Measurements from ENCODE around the gene MAPK11.

MAPK11 gene

GRCh38 chr22:50250555-50251476 is 19.4 kb downstream of the MAPK11 start, which contains the start of gene HDAC10:
TSS of gene HDAC10 (minus strand) at chr22:50251265. CDS start at chr22:50251032, 233 bp downstream.
- peak; percentile 22 to 55 for DNase-seq (ENCODE audit: low read depth in 2 of 2, low spot score in 1 of 2)

GRCh38 chr22:50250249-50250554 is 20.0 kb downstream of the MAPK11 start:
- no peak for DNase-seq (ENCODE audit: low read depth in 2 of 2, low spot score in 1 of 2)

GRCh38 chr22:50249341-50250248 is 20.6 kb downstream of the MAPK11 start:
- no peak for DNase-seq (ENCODE audit: low read depth in 2 of 2, low spot score in 1 of 2)

- no peak for DNase-seq (ENCODE audit: low read depth in 2 of 2, low spot score in 1 of 2)
Measured at GRCh38 chr22:50248196-50249081, 21.7 kb downstream of the MAPK11 start.

- DNase-seq (ENCODE audit: low read depth in 2 of 2, low spot score in 1 of 2), result no peak
Measured at GRCh38 chr22:50247748-50248147, 22.4 kb downstream of the MAPK11 start.

- no peak for DNase-seq (ENCODE audit: low read depth in 2 of 2, low spot score in 1 of 2)
Measured at GRCh38 chr22:50246242-50247175, 23.7 kb downstream of the MAPK11 start.

GRCh38 chr22:50245214-50246072 is 24.7 kb downstream of the MAPK11 start:
- DNase-seq (ENCODE audit: low read depth in 2 of 2, low spot score in 1 of 2), result no peak

GRCh38 chr22:50244420-50245213 is 25.6 kb downstream of the MAPK11 start, which contains the start of gene TUBGCP6:
TSS of gene TUBGCP6 (minus strand) at chr22:50245023. CDS start at chr22:50244459, 564 bp downstream.
- DNase-seq (ENCODE audit: low read depth in 2 of 2, low spot score in 1 of 2), result peak; percentile 83 to 88

GRCh38 chr22:50243685-50244419 is 26.3 kb downstream of the MAPK11 start:
- no peak for DNase-seq (ENCODE audit: low read depth in 2 of 2, low spot score in 1 of 2)

GRCh38 chr22:50242406-50242949 is 27.7 kb downstream of the MAPK11 start:
- DNase-seq (ENCODE audit: low read depth in 2 of 2, low spot score in 1 of 2), result no peak

- no peak for DNase-seq (ENCODE audit: low read depth in 2 of 2, low spot score in 1 of 2)
Measured at GRCh38 chr22:50238755-50239154, 31.4 kb downstream of the MAPK11 start.

GRCh38 chr22:50236731-50237409 is 33.3 kb downstream of the MAPK11 start:
- DNase-seq (ENCODE audit: low read depth in 2 of 2, low spot score in 1 of 2), result no peak

- no peak for DNase-seq (ENCODE audit: low read depth in 2 of 2, low spot score in 1 of 2)
Measured at GRCh38 chr22:50233223-50233622, 37.0 kb downstream of the MAPK11 start.

- no peak for DNase-seq (ENCODE audit: low read depth in 2 of 2, low spot score in 1 of 2)
Measured at GRCh38 chr22:50232481-50233151, 37.6 kb downstream of the MAPK11 start.

GRCh38 chr22:50229370-50229769 is 40.8 kb downstream of the MAPK11 start:
- DNase-seq (ENCODE audit: low read depth in 2 of 2, low spot score in 1 of 2), result no peak

- DNase-seq (ENCODE audit: low read depth in 2 of 2, low spot score in 1 of 2), result no peak
Measured at GRCh38 chr22:50228366-50228765, 41.8 kb downstream of the MAPK11 start.
